Measurements from ENCODE around the gene PON3. TPM values are rescaled to one million over a fixed set of nuclear protein-coding genes. Genes with fewer than 3 reads are reported as not detected.

Gene PON3
- polyA plus RNA-seq, 1 donor (not counting 4 experiments of a cell fraction or from before 2014, with no cell fraction given) = 0.85 TPM

DNA sequence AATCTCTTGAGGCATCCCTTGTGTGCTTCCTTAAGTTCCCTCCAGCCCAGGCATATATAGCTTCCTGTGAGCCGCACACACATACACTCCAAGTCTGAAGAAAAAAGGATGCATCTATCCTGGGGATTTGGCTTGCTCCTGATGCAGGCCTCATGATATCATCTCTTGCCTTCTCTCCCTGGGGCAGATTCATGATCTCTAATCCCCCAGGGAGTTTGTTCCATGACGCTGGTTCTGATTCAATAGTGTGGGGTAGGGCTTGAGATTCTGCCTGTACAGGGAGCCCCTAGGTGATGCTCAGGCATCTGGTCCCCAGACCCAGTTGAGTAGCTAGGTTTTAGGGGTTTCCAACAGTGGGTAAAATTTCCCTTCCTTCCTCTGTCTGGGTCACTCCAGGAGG, 73.3 kb downstream of the PON3 start:
- no peak overlapping the region for H3K4me2 ChIP-seq (ENCODE audit: control insufficient read depth, extremely low read depth, insufficient read depth, low read depth, low read length)
- no peak overlapping the region for H3K4me3 ChIP-seq (ENCODE audit: control insufficient read depth in 2 of 3, extremely low read depth in 1 of 3, insufficient read depth in 2 of 3, low read depth in 1 of 3, low read length in 3 of 3)
- no peaks in the 10 kb centered on the region for H4K20me1 ChIP-seq (ENCODE audit: control insufficient read depth, extremely low read depth, insufficient read depth, low read length)
- dilution Hi-C loops (cut with MboI; ENCODE audit: extremely low pct_ligation_motif_present, low sequenced_read_pairs) = no loop called here
- peaks cover 12% of the 10 kb centered on the region for H3K27me3 ChIP-seq (ENCODE audit: control insufficient read depth, extremely low read depth, insufficient read depth, low read length)
- TF ChIP-seq EZH2 (IDR thresholded peaks at IDR 0.05; ENCODE audit: low read length) = no peak
- TF ChIP-seq, protein P1, sequence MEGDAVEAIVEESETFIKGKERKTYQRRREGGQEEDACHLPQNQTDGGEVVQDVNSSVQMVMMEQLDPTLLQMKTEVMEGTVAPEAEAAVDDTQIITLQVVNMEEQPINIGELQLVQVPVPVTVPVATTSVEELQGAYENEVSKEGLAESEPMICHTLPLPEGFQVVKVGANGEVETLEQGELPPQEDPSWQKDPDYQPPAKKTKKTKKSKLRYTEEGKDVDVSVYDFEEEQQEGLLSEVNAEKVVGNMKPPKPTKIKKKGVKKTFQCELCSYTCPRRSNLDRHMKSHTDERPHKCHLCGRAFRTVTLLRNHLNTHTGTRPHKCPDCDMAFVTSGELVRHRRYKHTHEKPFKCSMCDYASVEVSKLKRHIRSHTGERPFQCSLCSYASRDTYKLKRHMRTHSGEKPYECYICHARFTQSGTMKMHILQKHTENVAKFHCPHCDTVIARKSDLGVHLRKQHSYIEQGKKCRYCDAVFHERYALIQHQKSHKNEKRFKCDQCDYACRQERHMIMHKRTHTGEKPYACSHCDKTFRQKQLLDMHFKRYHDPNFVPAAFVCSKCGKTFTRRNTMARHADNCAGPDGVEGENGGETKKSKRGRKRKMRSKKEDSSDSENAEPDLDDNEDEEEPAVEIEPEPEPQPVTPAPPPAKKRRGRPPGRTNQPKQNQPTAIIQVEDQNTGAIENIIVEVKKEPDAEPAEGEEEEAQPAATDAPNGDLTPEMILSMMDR (optimal IDR thresholded peaks at IDR 0.05 in 1 of 3, IDR thresholded peaks at IDR 0.05 in 1 of 3, conservative IDR thresholded peaks at IDR 0.05 in 1 of 3; ENCODE audit: extremely low read depth in 1 of 3, insufficient read depth in 2 of 3, low read length in 3 of 3) = no peak
- H3K9me3 ChIP-seq (ENCODE audit: control insufficient read depth, low read depth, low read length) = no peaks in the 10 kb centered on the region
- DNase-seq (ENCODE audit: low read depth, low spot score) (no peak), FAIRE-seq (no peak)
- H2AFZ ChIP-seq (ENCODE audit: control insufficient read depth, low read length) = no peak overlapping the region
- no peak overlapping the region for H3K9ac ChIP-seq (ENCODE audit: control insufficient read depth, extremely low read depth, insufficient read depth, low read length)
- no peaks in the 10 kb centered on the region for H3K36me3 ChIP-seq (ENCODE audit: control insufficient read depth in 2 of 2, extremely low read depth in 1 of 2, insufficient read depth in 2 of 2, low read length in 2 of 2)
- H3K9me1 ChIP-seq (ENCODE audit: control insufficient read depth, extremely low read depth, insufficient read depth, low read length) = no peaks in the 10 kb centered on the region
- no peaks in the 10 kb centered on the region for H3K4me1 ChIP-seq (ENCODE audit: control insufficient read depth, extremely low read depth, insufficient read depth, low read length)
- no peaks in the 10 kb centered on the region for H3K79me2 ChIP-seq (ENCODE audit: control insufficient read depth, insufficient read depth, low read length)
- H3K27ac ChIP-seq (ENCODE audit: control insufficient read depth, insufficient read depth, low read length) = no peak overlapping the region

DNA sequence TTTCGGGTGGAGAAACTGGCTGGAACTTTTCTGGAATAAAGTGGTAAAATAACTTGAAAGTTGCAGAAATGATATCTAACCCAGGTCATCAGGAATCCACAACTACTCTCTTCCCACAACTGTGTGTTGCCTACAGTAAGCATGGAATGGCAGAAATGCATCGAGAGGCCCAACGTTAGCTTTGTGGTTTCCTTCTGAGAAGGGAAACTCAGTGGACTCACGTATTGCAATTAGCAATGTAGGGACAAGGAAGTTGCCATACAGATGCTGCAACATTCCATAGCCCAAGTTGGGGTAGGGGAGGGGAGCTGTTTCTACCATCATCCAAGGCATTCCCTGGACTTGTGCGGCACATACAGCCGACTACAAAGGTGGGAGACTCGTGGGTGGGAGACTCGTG, 73.8 kb downstream of the PON3 start:
- H3K27ac ChIP-seq (ENCODE audit: control insufficient read depth, insufficient read depth, low read length) = no peak overlapping the region

More for the DNA sequence above, 73.8 kb downstream of the PON3 start:
- Histone ChIP-seq H3K9me3 (ENCODE audit: control insufficient read depth, low read depth, low read length) (no peaks in the 10 kb centered on the region), H3K4me3 (ENCODE audit: control insufficient read depth in 2 of 3, extremely low read depth in 1 of 3, insufficient read depth in 2 of 3, low read depth in 1 of 3, low read length in 3 of 3) (no peak overlapping the region), H2AFZ (ENCODE audit: control insufficient read depth, low read length) (no peak overlapping the region), H3K9me1 (ENCODE audit: control insufficient read depth, extremely low read depth, insufficient read depth, low read length) (no peaks in the 10 kb centered on the region), H3K27me3 (ENCODE audit: control insufficient read depth, extremely low read depth, insufficient read depth, low read length) (peaks cover 12% of the 10 kb centered on the region), H3K79me2 (ENCODE audit: control insufficient read depth, insufficient read depth, low read length) (no peaks in the 10 kb centered on the region), H3K36me3 (ENCODE audit: control insufficient read depth in 2 of 2, extremely low read depth in 1 of 2, insufficient read depth in 2 of 2, low read length in 2 of 2) (no peaks in the 10 kb centered on the region), H4K20me1 (ENCODE audit: control insufficient read depth, extremely low read depth, insufficient read depth, low read length) (no peaks in the 10 kb centered on the region), H3K4me1 (ENCODE audit: control insufficient read depth, extremely low read depth, insufficient read depth, low read length) (no peaks in the 10 kb centered on the region), H3K4me2 (ENCODE audit: control insufficient read depth, extremely low read depth, insufficient read depth, low read depth, low read length) (no peak overlapping the region), H3K9ac (ENCODE audit: control insufficient read depth, extremely low read depth, insufficient read depth, low read length) (no peak overlapping the region)
- DNase-seq (ENCODE audit: low read depth, low spot score) (no peak), FAIRE-seq (no peak)
- TF ChIP-seq EZH2 (IDR thresholded peaks at IDR 0.05; ENCODE audit: low read length) = no peak
- TF ChIP-seq, protein P1 (optimal IDR thresholded peaks at IDR 0.05 in 1 of 3, IDR thresholded peaks at IDR 0.05 in 1 of 3, conservative IDR thresholded peaks at IDR 0.05 in 1 of 3; ENCODE audit: extremely low read depth in 1 of 3, insufficient read depth in 2 of 3, low read length in 3 of 3) = no peak
- dilution Hi-C loops (cut with MboI; ENCODE audit: extremely low pct_ligation_motif_present, low sequenced_read_pairs) = no loop called here
